Measurements from ENCODE around the gene TNFRSF9.

- TF ChIP-seq TAF1 (IDR thresholded peaks at IDR 0.05; ENCODE audit: control insufficient read depth, extremely low read depth, insufficient read depth, low read length, severe bottlenecking) (no peak), POLR2A (conservative IDR thresholded peaks at IDR 0.05) (no peak), SREBF2 (CRISPR knock-in tag; IDR thresholded peaks at IDR 0.05) (no peak), EZH2 (IDR thresholded peaks at IDR 0.05; ENCODE audit: borderline replicate concordance, low read depth, low read length) (no peak), PBX2 (CRISPR knock-in tag; IDR thresholded peaks at IDR 0.05; ENCODE audit: low read depth) (no peak), PBX2 (tag; conservative IDR thresholded peaks at IDR 0.05; ENCODE audit: low read depth) (no peak)
These were observed 12.4 kb downstream of the TNFRSF9 start for GRCh38 chr1:7928247-7928646.

Measured in K562 (cell line).